ENCODE results near the gene PRF1.
"Not testable (repeated sequence)": the region's sequence is repeated elsewhere in the genome, so short reads cannot be mapped to it uniquely, and the experiment has no call there.

Gene PRF1

DNA sequence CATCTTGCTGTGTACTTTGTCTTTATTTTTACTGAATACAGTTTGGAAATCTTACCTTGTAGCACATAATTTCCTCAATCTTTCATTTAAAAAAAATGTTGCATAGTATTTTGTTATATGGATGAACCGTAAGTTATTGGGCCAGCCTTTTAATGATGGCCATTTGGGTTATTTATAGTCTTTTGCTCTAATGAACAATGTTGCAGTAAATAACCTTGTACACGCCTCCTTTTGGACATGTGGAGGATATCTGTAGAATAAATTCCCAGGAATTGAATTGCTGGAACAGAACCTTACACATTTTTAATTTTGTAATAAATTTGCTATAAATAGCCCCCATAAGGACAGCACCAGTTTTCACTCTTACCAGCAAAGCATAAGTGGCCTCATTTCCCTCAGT, 12.7 kb upstream of the PRF1 start:
- Histone ChIP-seq H3K36me3 (ENCODE audit: control insufficient read depth in 1 of 2, insufficient read depth in 2 of 2, low read length in 2 of 2) (no peaks in the 10 kb centered on the region), H3K4me3 (ENCODE audit: low read depth, low read length) (no peak overlapping the region), H2AK5ac (ENCODE audit: low read length) (no peak overlapping the region), H3K23ac (ENCODE audit: low read length) (no peak overlapping the region), H4K8ac (ENCODE audit: low read depth, low read length) (no peak overlapping the region), H3K9ac (ENCODE audit: low read length) (no peak overlapping the region), H2BK12ac (ENCODE audit: low read length) (no peak overlapping the region), H3K79me2 (ENCODE audit: control insufficient read depth, insufficient read depth, low read length, poor library complexity) (no peaks in the 10 kb centered on the region), H3K18ac (ENCODE audit: low read length) (no peak overlapping the region), H3K4ac (ENCODE audit: low read depth, low read length) (no peak overlapping the region), H3K4me1 (ENCODE audit: control insufficient read depth in 1 of 2, insufficient read depth in 2 of 2, low read length in 2 of 2) (no peaks in the 10 kb centered on the region), H3K27ac (ENCODE audit: low read depth, low read length) (no peak overlapping the region), H2BK120ac (ENCODE audit: insufficient read depth, low read length, poor library complexity) (no peak overlapping the region), H3K27me3 (ENCODE audit: insufficient read depth, low read length) (no peaks in the 10 kb centered on the region), H3K9me3 (ENCODE audit: insufficient read depth, low read depth, low read length) (no peaks in the 10 kb centered on the region), H2AFZ (ENCODE audit: insufficient read depth, low read length, poor library complexity) (no peak overlapping the region), H2BK5ac (ENCODE audit: low read depth, low read length, poor library complexity) (no peak overlapping the region), H4K91ac (ENCODE audit: low read depth, low read length) (no peak overlapping the region), H3K79me1 (ENCODE audit: low read length) (no peaks in the 10 kb centered on the region), H3K4me2 (ENCODE audit: low read length) (no peak overlapping the region), H3K14ac (ENCODE audit: low read length) (no peak overlapping the region), H4K12ac (ENCODE audit: low read depth, low read length) (no peak overlapping the region)
- WGBS (ENCODE audit: extremely low coverage, insufficient coverage, insufficient read length): no CpG with 5 or more reads among the region's 2 CpGs
- DNase-seq: no peak

DNA sequence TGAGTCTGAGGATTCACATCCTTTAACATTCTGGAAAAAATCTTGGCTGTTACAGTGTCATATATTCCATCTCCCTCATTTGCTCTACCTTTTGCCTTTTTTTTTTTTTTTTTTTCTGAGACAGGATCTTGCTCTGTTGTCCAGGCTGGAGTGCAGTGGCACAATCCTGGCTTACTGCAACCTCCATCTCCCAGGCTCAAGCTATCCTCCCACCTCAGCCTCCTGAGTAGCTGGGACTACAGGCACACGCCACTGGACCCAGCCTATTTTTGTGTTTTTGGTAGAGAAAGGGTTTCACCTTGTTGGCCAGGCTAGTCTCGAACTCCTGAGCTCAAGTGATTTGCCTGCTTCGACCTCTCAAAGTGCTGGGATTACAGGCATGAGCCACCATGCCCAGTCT, 11.8 kb upstream of the PRF1 start:
- H3K4me2 ChIP-seq (ENCODE audit: low read length); H2BK5ac ChIP-seq (ENCODE audit: low read depth, low read length, poor library complexity); H3K27me3 ChIP-seq (ENCODE audit: insufficient read depth, low read length); H2BK12ac ChIP-seq (ENCODE audit: low read length); H4K12ac ChIP-seq (ENCODE audit: low read depth, low read length); H3K4me1 ChIP-seq (ENCODE audit: control insufficient read depth in 1 of 2, insufficient read depth in 2 of 2, low read length in 2 of 2); H2AK5ac ChIP-seq (ENCODE audit: low read length); H3K4me3 ChIP-seq (ENCODE audit: low read depth, low read length); H3K27ac ChIP-seq (ENCODE audit: low read depth, low read length); H3K9me3 ChIP-seq (ENCODE audit: insufficient read depth, low read depth, low read length); H2AFZ ChIP-seq (ENCODE audit: insufficient read depth, low read length, poor library complexity); H3K9ac ChIP-seq (ENCODE audit: low read length); H3K36me3 ChIP-seq (ENCODE audit: control insufficient read depth in 1 of 2, insufficient read depth in 2 of 2, low read length in 2 of 2); H2BK120ac ChIP-seq (ENCODE audit: insufficient read depth, low read length, poor library complexity); H3K79me1 ChIP-seq (ENCODE audit: low read length); H3K23ac ChIP-seq (ENCODE audit: low read length); H3K14ac ChIP-seq (ENCODE audit: low read length); DNase-seq; H3K4ac ChIP-seq (ENCODE audit: low read depth, low read length); H4K8ac ChIP-seq (ENCODE audit: low read depth, low read length); H3K79me2 ChIP-seq (ENCODE audit: control insufficient read depth, insufficient read depth, low read length, poor library complexity); H3K18ac ChIP-seq (ENCODE audit: low read length); H4K91ac ChIP-seq (ENCODE audit: low read depth, low read length): not testable (repeated sequence)
- WGBS (ENCODE audit: extremely low coverage, insufficient coverage, insufficient read length): no CpG with 5 or more reads among the region's 3 CpGs

DNA sequence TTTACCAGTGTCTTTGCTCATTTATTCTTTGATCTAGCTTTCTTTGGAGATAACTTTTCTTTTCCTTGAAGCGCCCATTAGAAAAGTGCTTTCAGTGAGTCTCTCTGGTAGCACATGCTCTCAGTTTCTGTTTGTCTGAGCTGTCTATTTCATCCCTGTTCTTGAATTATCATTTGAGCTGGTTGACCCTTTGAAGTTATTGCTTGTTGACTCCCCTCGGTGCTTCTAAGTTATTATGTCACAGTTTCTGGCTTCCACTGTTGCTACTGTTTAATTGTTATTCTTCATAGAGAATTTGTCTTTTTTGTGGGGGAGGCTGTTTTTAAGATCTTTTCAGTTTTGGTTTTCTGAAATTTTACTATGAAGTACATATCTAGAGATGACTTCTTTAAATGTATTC, 11.4 kb upstream of the PRF1 start:
- Histone ChIP-seq H2BK120ac (ENCODE audit: insufficient read depth, low read length, poor library complexity) (no peak overlapping the region), H3K9ac (ENCODE audit: low read length) (no peak overlapping the region), H3K27ac (ENCODE audit: low read depth, low read length) (no peak overlapping the region), H3K27me3 (ENCODE audit: insufficient read depth, low read length) (no peaks in the 10 kb centered on the region), H3K14ac (ENCODE audit: low read length) (no peak overlapping the region), H2BK5ac (ENCODE audit: low read depth, low read length, poor library complexity) (no peak overlapping the region), H2BK12ac (ENCODE audit: low read length) (no peak overlapping the region), H3K79me2 (ENCODE audit: control insufficient read depth, insufficient read depth, low read length, poor library complexity) (no peaks in the 10 kb centered on the region), H3K4me1 (ENCODE audit: control insufficient read depth in 1 of 2, insufficient read depth in 2 of 2, low read length in 2 of 2) (no peaks in the 10 kb centered on the region), H3K4me3 (ENCODE audit: low read depth, low read length) (no peak overlapping the region), H2AK5ac (ENCODE audit: low read length) (no peak overlapping the region), H3K18ac (ENCODE audit: low read length) (no peak overlapping the region), H3K79me1 (ENCODE audit: low read length) (no peaks in the 10 kb centered on the region), H3K4ac (ENCODE audit: low read depth, low read length) (no peak overlapping the region), H4K91ac (ENCODE audit: low read depth, low read length) (no peak overlapping the region), H3K4me2 (ENCODE audit: low read length) (no peak overlapping the region), H2AFZ (ENCODE audit: insufficient read depth, low read length, poor library complexity) (no peak overlapping the region), H4K8ac (ENCODE audit: low read depth, low read length) (no peak overlapping the region), H4K12ac (ENCODE audit: low read depth, low read length) (no peak overlapping the region), H3K36me3 (ENCODE audit: control insufficient read depth in 1 of 2, insufficient read depth in 2 of 2, low read length in 2 of 2) (no peaks in the 10 kb centered on the region), H3K9me3 (ENCODE audit: insufficient read depth, low read depth, low read length) (no peaks in the 10 kb centered on the region), H3K23ac (ENCODE audit: low read length) (no peak overlapping the region)
- no peak for DNase-seq
- WGBS (ENCODE audit: extremely low coverage, insufficient coverage, insufficient read length): no CpG with 5 or more reads among the region's 2 CpGs

DNA sequence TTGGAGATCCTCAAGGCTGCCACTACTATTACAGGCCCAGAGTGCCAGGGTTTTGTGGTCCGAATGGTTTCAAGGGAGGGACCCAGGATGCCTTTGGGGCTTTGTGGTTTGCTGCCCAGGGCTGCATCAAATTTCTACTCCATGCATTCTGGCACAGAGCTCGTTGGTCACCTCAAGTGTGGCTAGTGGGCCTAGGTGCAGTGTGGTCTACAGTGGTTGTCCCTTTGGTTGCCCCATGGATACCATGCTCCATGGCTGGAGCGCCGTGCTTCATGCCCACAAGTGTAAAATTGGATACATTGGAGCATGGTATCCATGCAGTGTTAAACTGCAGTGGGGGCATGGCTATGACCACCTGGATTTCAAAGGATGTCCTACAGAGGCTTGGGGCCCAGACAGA, 5.4 kb upstream of the PRF1 start:
- H4K8ac ChIP-seq (ENCODE audit: low read depth, low read length): no peak overlapping the region
- H3K4me2 ChIP-seq (ENCODE audit: low read length): no peak overlapping the region
- WGBS (ENCODE audit: extremely low coverage, insufficient coverage, insufficient read length): no CpG with 5 or more reads among the region's 4 CpGs
- no peaks in the 10 kb centered on the region for H3K27me3 ChIP-seq (ENCODE audit: insufficient read depth, low read length)
- DNase-seq: no peak
- H3K27ac ChIP-seq (ENCODE audit: low read depth, low read length): no peak overlapping the region
- no peaks in the 10 kb centered on the region for H3K79me1 ChIP-seq (ENCODE audit: low read length)
- H3K9ac ChIP-seq (ENCODE audit: low read length): no peak overlapping the region
- H3K14ac ChIP-seq (ENCODE audit: low read length): no peak overlapping the region
- H3K79me2 ChIP-seq (ENCODE audit: control insufficient read depth, insufficient read depth, low read length, poor library complexity): no peaks in the 10 kb centered on the region
- H3K9me3 ChIP-seq (ENCODE audit: insufficient read depth, low read depth, low read length): no peaks in the 10 kb centered on the region
- no peak overlapping the region for H2BK120ac ChIP-seq (ENCODE audit: insufficient read depth, low read length, poor library complexity)
- no peaks in the 10 kb centered on the region for H3K4me1 ChIP-seq (ENCODE audit: control insufficient read depth in 1 of 2, insufficient read depth in 2 of 2, low read length in 2 of 2)
- H3K36me3 ChIP-seq (ENCODE audit: control insufficient read depth in 1 of 2, insufficient read depth in 2 of 2, low read length in 2 of 2): no peaks in the 10 kb centered on the region
- no peak overlapping the region for H4K12ac ChIP-seq (ENCODE audit: low read depth, low read length)
- H4K91ac ChIP-seq (ENCODE audit: low read depth, low read length): no peak overlapping the region
- H2AFZ ChIP-seq (ENCODE audit: insufficient read depth, low read length, poor library complexity): no peak overlapping the region
- no peak overlapping the region for H3K23ac ChIP-seq (ENCODE audit: low read length)
- no peak overlapping the region for H2BK12ac ChIP-seq (ENCODE audit: low read length)
- H3K18ac ChIP-seq (ENCODE audit: low read length): no peak overlapping the region
- no peak overlapping the region for H3K4ac ChIP-seq (ENCODE audit: low read depth, low read length)
- no peak overlapping the region for H2AK5ac ChIP-seq (ENCODE audit: low read length)
- no peak overlapping the region for H2BK5ac ChIP-seq (ENCODE audit: low read depth, low read length, poor library complexity)
- H3K4me3 ChIP-seq (ENCODE audit: low read depth, low read length): no peak overlapping the region
